Measurements from ENCODE around the gene ELMO1. TPM values are rescaled to one million over a fixed set of nuclear protein-coding genes. Genes with fewer than 3 reads are reported as not detected.

The ELMO1 gene
- total and polyA plus RNA-seq, 2 of the 13 experiments (the other 11 are each of a cell fraction or from before 2014, with no cell fraction given), result 0.11 to 0.17 TPM

GRCh38 chr7:37150180-37150579 lies 298.5 kb downstream of the ELMO1 start (continued):
- TF ChIP-seq ATF4 (CRISPR knock-in tag; IDR thresholded peaks at IDR 0.05) (no peak), ARID2 (CRISPR knock-in tag; IDR thresholded peaks at IDR 0.05; ENCODE audit: borderline replicate concordance) (no peak), SATB2 (CRISPR knock-in tag; IDR thresholded peaks at IDR 0.05) (no peak), CSRNP2 (CRISPR knock-in tag; conservative IDR thresholded peaks at IDR 0.05; ENCODE audit: low read depth) (no peak), ZMYM3 (CRISPR knock-in tag; IDR thresholded peaks at IDR 0.05) (peak; percentile 56; the same call in 1 of the 2 replicates), MXI1 (IDR thresholded peaks at IDR 0.05; ENCODE audit: borderline replicate concordance, low read depth, low read length) (no peak), ZNF614 (CRISPR knock-in tag; IDR thresholded peaks at IDR 0.05; ENCODE audit: borderline replicate concordance) (no peak), SAFB2 (CRISPR knock-in tag; IDR thresholded peaks at IDR 0.05; ENCODE audit: borderline replicate concordance, low read depth) (no peak), PHB2 (IDR thresholded peaks at IDR 0.05; ENCODE audit: partially characterized antibody) (no peak), MLX (CRISPR knock-in tag; IDR thresholded peaks at IDR 0.05) (no peak), ZNF557 (CRISPR knock-in tag; IDR thresholded peaks at IDR 0.05) (no peak), FOXM1 (CRISPR knock-in tag; IDR thresholded peaks at IDR 0.05) (no peak), NR2F6 (IDR thresholded peaks at IDR 0.05) (peak; percentile 40), NR2F6 (CRISPR knock-in tag; IDR thresholded peaks at IDR 0.05) (no peak), PLSCR1 (CRISPR knock-in tag; IDR thresholded peaks at IDR 0.05; ENCODE audit: borderline replicate concordance) (no peak), AGO1 (IDR thresholded peaks at IDR 0.05; ENCODE audit: low read depth, low read length, poor library complexity, severe bottlenecking) (no peak), ZNF577 (CRISPR knock-in tag; IDR thresholded peaks at IDR 0.05; ENCODE audit: borderline replicate concordance, low read depth) (no peak), ZNF788 (CRISPR knock-in tag; IDR thresholded peaks at IDR 0.05; ENCODE audit: borderline replicate concordance) (no peak), GABPB1 (CRISPR knock-in tag; IDR thresholded peaks at IDR 0.05) (no peak), EHMT2 (IDR thresholded peaks at IDR 0.05; ENCODE audit: borderline replicate concordance, low read depth, low read length) (no peak), FOXJ3 (CRISPR knock-in tag; IDR thresholded peaks at IDR 0.05; ENCODE audit: borderline replicate concordance) (no peak), ZNF781 (CRISPR knock-in tag; IDR thresholded peaks at IDR 0.05; ENCODE audit: borderline replicate concordance, not compliant biosample characterization) (no peak), ZNF362 (CRISPR knock-in tag; IDR thresholded peaks at IDR 0.05; ENCODE audit: borderline replicate concordance) (peak; percentile 91), ZNF644 (CRISPR knock-in tag; IDR thresholded peaks at IDR 0.05; ENCODE audit: low read depth) (no peak), SP1 (IDR thresholded peaks at IDR 0.05) (no peak), SP1 (CRISPR knock-in tag; IDR thresholded peaks at IDR 0.05) (no peak), RBM22 (optimal IDR thresholded peaks at IDR 0.05; ENCODE audit: low read length) (no peak)

All from HepG2 (cell line).